CD4-positive, CD25-positive, alpha-beta regulatory T cell (primary cell): ENCODE data around the gene BIRC2. TPM values are rescaled to one million over a fixed set of nuclear protein-coding genes. Genes with fewer than 3 reads are reported as not detected.
A peak's percentile ranks its signal among the peaks of the same experiment; 100 is the strongest.

Experiments
- ATAC-seq, 2 donors: fragments of 150-1000 bp; cut with Tn5 transposase; one replicate each; pipeline ENCODE4 v1.10.0; 2021; ENCODE audit warnings: low read depth in 2 of 2, moderate number of reproducible peaks in 2 of 2, moderate library complexity in 1 of 2
- DNase-seq, 3 donors: peaks; one replicate each; pipeline versions ENCODE4 v3.0.0 to v3.0.0-alpha.2; 2012 to 2022; ENCODE audit warnings: mixed read lengths in 1 of 3
- H3K27ac ChIP-seq: one replicate; pipeline ENCODE4 v1.7.0; 2013; ENCODE audit warnings: mild to moderate bottlenecking, low read length; ENCODE audit not compliant: insufficient read depth, poor library complexity, severe bottlenecking
- H3K27me3 ChIP-seq: one replicate; pipeline ENCODE4 v1.7.0; 2013; ENCODE audit warnings: low read length; ENCODE audit not compliant: control insufficient read depth, insufficient read depth
- H3K36me3 ChIP-seq: one replicate; pipeline ENCODE4 v1.7.0; 2013; ENCODE audit warnings: mild to moderate bottlenecking, low read length, moderate library complexity; ENCODE audit not compliant: control insufficient read depth, insufficient read depth
- H3K4me1 ChIP-seq: 2 replicates; pipeline ENCODE4 v1.7.0; 2013; ENCODE audit warnings: mild to moderate bottlenecking, low read length; ENCODE audit not compliant: insufficient read depth, control insufficient read depth, poor library complexity, severe bottlenecking
- H3K4me3 ChIP-seq: one replicate; pipeline ENCODE4 v1.7.0; 2013; ENCODE audit warnings: low read depth, mild to moderate bottlenecking, low read length, moderate library complexity
- H3K9me3 ChIP-seq, 2 experiments: 1 replicate in 1 of 2; 2 replicates in 1 of 2; pipeline ENCODE4 v1.7.0; 2013; ENCODE audit warnings: low read length in 2 of 2, mild to moderate bottlenecking in 1 of 2, moderate library complexity in 1 of 2; ENCODE audit not compliant: control insufficient read depth in 2 of 2
- H3K27ac Mint-ChIP-seq, 3 donors: one replicate each; pipeline ENCODE4 v1.8.0; 2020 to 2022; ENCODE audit warnings: mild to moderate bottlenecking in 3 of 3, mixed read lengths in 3 of 3, moderate library complexity in 2 of 3
- H3K27me3 Mint-ChIP-seq: one replicate; pipeline ENCODE4 v1.8.0; 2022; ENCODE audit warnings: mild to moderate bottlenecking, mixed read lengths
- H3K36me3 Mint-ChIP-seq: one replicate; pipeline ENCODE4 v1.8.0; 2020; ENCODE audit warnings: mixed read lengths
- H3K4me1 Mint-ChIP-seq, 4 donors: one replicate each; pipeline ENCODE4 v1.8.0; 2020 to 2022; ENCODE audit warnings: mixed read lengths in 4 of 4, mild to moderate bottlenecking in 1 of 4
- H3K4me3 Mint-ChIP-seq, 4 donors: one replicate each; pipeline ENCODE4 v1.8.0; 2020 to 2022; ENCODE audit warnings: mild to moderate bottlenecking in 4 of 4, mixed read lengths in 4 of 4, moderate library complexity in 3 of 4
- H3K9me3 Mint-ChIP-seq, 7 donors: one replicate each; pipeline ENCODE4 v1.8.0; 2020 to 2022; ENCODE audit warnings: mixed read lengths in 7 of 7, mild to moderate bottlenecking in 3 of 7, moderate library complexity in 2 of 7
- polyA plus RNA-seq, 4 donors: library from polyadenylated mRNA; unstranded; fragments of 300-500 nt; fragmentation: Illumina TruSeq; gene quantifications; one replicate each; pipeline ENCODE4 v1.2.3, GENCODE V29; 2021
- total RNA-seq: library from RNA; stranded (reverse); gene quantifications from one replicate; pipeline ENCODE4 v1.2.3, GENCODE V29; 2022

The BIRC2 gene
- total and polyA plus RNA-seq, 5 donors from 2014 or later: 33.0 to 105 (median 47.1) TPM

GRCh38 chr11:102316346-102316904, 30.6 kb upstream of the BIRC2 start:
- H3K9me3 Mint-ChIP-seq: peaks cover 0 to 4% (median 0%) of the 10 kb centered on the region in 7 donors
- H3K36me3 Mint-ChIP-seq: peaks cover 29% of the 10 kb centered on the region
- no peak for DNase-seq
- Histone ChIP-seq H3K4me1 (peaks cover 63% of the 10 kb centered on the region), H3K36me3 (peaks cover 10% of the 10 kb centered on the region), H3K27me3 (no peaks in the 10 kb centered on the region), H3K27ac (peak overlapping the region; percentile 98), H3K9me3 (no peaks in the 10 kb centered on the region), H3K4me3 (peak overlapping the region; percentile 99)
- H3K27me3 Mint-ChIP-seq: peaks cover 4% of the 10 kb centered on the region
- ATAC-seq: no peak
- H3K4me3 Mint-ChIP-seq: peak overlapping the region; percentile 92 to 100 (median 96)
- peak overlapping the region; percentile 97 to 100 (median 99) for H3K27ac Mint-ChIP-seq
- H3K4me1 Mint-ChIP-seq: peaks cover 21 to 58% (median 41%) of the 10 kb centered on the region in 4 donors

DNA sequence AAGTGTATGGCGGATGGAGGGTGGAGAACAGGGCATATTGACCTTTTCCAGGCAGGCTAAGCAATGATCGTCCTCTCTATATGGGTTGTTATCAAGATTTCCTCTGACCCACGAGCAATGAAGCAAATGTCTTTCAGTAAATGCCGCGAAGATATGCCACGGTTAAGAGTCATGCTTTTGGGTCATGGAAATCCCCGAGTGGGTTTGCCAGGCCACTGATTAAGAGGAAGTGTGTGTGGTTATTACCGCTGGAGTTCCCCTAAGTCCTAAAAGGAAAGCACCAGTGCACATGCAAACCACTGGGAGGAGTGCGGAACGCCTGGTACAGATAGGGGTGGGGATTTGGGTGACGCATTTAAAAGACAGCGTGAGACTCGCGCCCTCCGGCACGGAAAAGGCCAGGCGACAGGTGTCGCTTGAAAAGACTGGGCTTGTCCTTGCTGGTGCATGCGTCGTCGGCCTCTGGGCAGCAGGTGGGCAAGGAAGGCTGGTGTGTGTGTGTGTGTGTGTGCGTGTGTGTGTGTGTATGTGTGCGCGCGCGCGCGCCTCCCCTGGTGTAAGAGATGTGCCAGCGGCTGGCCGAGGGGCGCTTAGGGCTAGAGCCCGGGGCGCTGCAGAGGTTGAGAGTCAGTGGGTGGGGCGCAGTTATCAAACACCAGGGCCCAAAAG, 29.8 kb upstream of the BIRC2 start, which contains the start of gene BIRC3:
BIRC3 (plus strand) TSS at position 386 of the 669 bp plus-strand sequence. CDS start 7,026 bp downstream, outside the sequence.
- Histone ChIP-seq H3K4me3 (peak within 1 kb of the TSS; percentile 99), H3K27ac (peak within 1 kb of the TSS; percentile 98), H3K27me3 (no peaks in the 10 kb centered on the region), H3K36me3 (peaks cover 18% of the 10 kb centered on the region), H3K4me1 (peaks cover 67% of the 10 kb centered on the region), H3K9me3 (no peaks in the 10 kb centered on the region)
- H3K4me3 Mint-ChIP-seq: peak within 1 kb of the TSS; percentile 92 to 100 (median 96)
- peak; percentile 85 to 87 for ATAC-seq
- peaks cover 21 to 59% (median 44%) of the 10 kb centered on the region in 4 donors for H3K4me1 Mint-ChIP-seq
- H3K27me3 Mint-ChIP-seq: peaks cover 4% of the 10 kb centered on the region
- H3K36me3 Mint-ChIP-seq: peaks cover 36% of the 10 kb centered on the region
- peak within 1 kb of the TSS; percentile 97 to 100 (median 99) for H3K27ac Mint-ChIP-seq
- H3K9me3 Mint-ChIP-seq: peaks cover 0 to 4% (median 0%) of the 10 kb centered on the region in 7 donors
- peak; percentile 92 to 97 (median 95) for DNase-seq

DNA sequence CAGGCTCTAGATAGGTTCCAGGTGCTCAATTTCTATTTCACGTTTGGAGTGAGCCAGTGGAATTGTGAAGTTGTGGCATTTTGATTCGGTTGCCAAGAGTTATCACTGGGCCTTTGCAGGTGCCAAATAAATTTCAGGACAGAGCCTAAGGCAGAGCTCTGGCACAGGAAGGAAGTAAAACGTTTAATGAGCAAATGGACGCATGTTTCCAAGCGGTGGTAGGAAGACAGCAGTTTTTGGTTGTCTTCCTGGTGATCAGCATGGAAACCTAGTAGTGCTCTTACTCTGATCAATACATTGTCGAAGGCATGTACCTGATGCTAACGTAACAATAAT, 29.3 kb upstream of the BIRC2 start:
- H3K4me1 ChIP-seq: peaks cover 67% of the 10 kb centered on the region
- Mint-ChIP-seq H3K36me3 (peaks cover 41% of the 10 kb centered on the region), H3K4me3 (peak overlapping the region; percentile 92 to 100 (median 96)), H3K4me1 (peaks cover 22 to 59% (median 44%) of the 10 kb centered on the region in 4 donors), H3K9me3 (peaks cover 0 to 4% (median 0%) of the 10 kb centered on the region in 7 donors), H3K27ac (peak overlapping the region; percentile 97 to 100 (median 99)), H3K27me3 (peaks cover 4% of the 10 kb centered on the region)
- H3K36me3 ChIP-seq: peaks cover 23% of the 10 kb centered on the region
- DNase-seq (no peak), ATAC-seq (no peak)
- peak overlapping the region; percentile 98 for H3K27ac ChIP-seq
- H3K27me3 ChIP-seq: no peaks in the 10 kb centered on the region
- H3K9me3 ChIP-seq: no peaks in the 10 kb centered on the region
- peak overlapping the region; percentile 99 for H3K4me3 ChIP-seq

GRCh38 chr11:102318469-102318868, 28.5 kb upstream of the BIRC2 start:
- peaks cover 67% of the 10 kb centered on the region for H3K4me1 ChIP-seq
- Mint-ChIP-seq H3K27me3 (peaks cover 4% of the 10 kb centered on the region), H3K9me3 (peaks cover 0 to 4% (median 0%) of the 10 kb centered on the region in 7 donors), H3K4me3 (peak overlapping the region; percentile 92 to 100 (median 96)), H3K36me3 (peaks cover 45% of the 10 kb centered on the region), H3K27ac (peak overlapping the region; percentile 96 to 100 (median 97)), H3K4me1 (peaks cover 20 to 57% (median 41%) of the 10 kb centered on the region in 4 donors)
- H3K36me3 ChIP-seq: peaks cover 31% of the 10 kb centered on the region
- H3K4me3 ChIP-seq: peak overlapping the region; percentile 99
- peak; percentile 50 to 74 (median 73) for DNase-seq
- ATAC-seq: peak; percentile 26 to 30
- H3K27ac ChIP-seq: peak overlapping the region; percentile 98
- no peaks in the 10 kb centered on the region for H3K27me3 ChIP-seq
- no peaks in the 10 kb centered on the region for H3K9me3 ChIP-seq

- Histone ChIP-seq H3K4me3 (peak overlapping the region; percentile 99), H3K27me3 (no peaks in the 10 kb centered on the region), H3K9me3 (no peaks in the 10 kb centered on the region), H3K4me1 (peaks cover 66% of the 10 kb centered on the region), H3K27ac (peak overlapping the region; percentile 98), H3K36me3 (peaks cover 41% of the 10 kb centered on the region)
- H3K9me3 Mint-ChIP-seq: peaks cover 0 to 4% (median 0%) of the 10 kb centered on the region in 7 donors
- peaks cover 4% of the 10 kb centered on the region for H3K27me3 Mint-ChIP-seq
- DNase-seq (no peak), ATAC-seq (no peak)
- peaks cover 48% of the 10 kb centered on the region for H3K36me3 Mint-ChIP-seq
- H3K4me3 Mint-ChIP-seq: peak overlapping the region; percentile 92 to 100 (median 96)
- peak overlapping the region; percentile 96 to 100 (median 97) for H3K27ac Mint-ChIP-seq
- H3K4me1 Mint-ChIP-seq: peaks cover 15 to 58% (median 42%) of the 10 kb centered on the region in 4 donors
Observed at GRCh38 chr11:102319544-102319943, 27.5 kb upstream of the BIRC2 start.

- DNase-seq: peak in 1 of 3 donors; percentile 49
- H3K4me1 Mint-ChIP-seq: peaks cover 12 to 57% (median 44%) of the 10 kb centered on the region in 4 donors
- peak overlapping the region; percentile 96 to 100 (median 97) for H3K27ac Mint-ChIP-seq
- peaks cover 4% of the 10 kb centered on the region for H3K27me3 Mint-ChIP-seq
- ATAC-seq: no peak
- Histone ChIP-seq H3K4me3 (peak overlapping the region; percentile 99), H3K27me3 (no peaks in the 10 kb centered on the region), H3K9me3 (no peaks in the 10 kb centered on the region), H3K36me3 (peaks cover 47% of the 10 kb centered on the region), H3K27ac (peak overlapping the region; percentile 98), H3K4me1 (peaks cover 66% of the 10 kb centered on the region)
- peak overlapping the region; percentile 92 to 100 (median 96) for H3K4me3 Mint-ChIP-seq
- peaks cover 53% of the 10 kb centered on the region for H3K36me3 Mint-ChIP-seq
- H3K9me3 Mint-ChIP-seq: peaks cover 0 to 4% (median 0%) of the 10 kb centered on the region in 7 donors
Observed at GRCh38 chr11:102320188-102320587, 26.8 kb upstream of the BIRC2 start.

GRCh38 chr11:102320679-102321078, 26.3 kb upstream of the BIRC2 start:
- DNase-seq: peak in 1 of 3 donors; percentile 35
- Mint-ChIP-seq H3K9me3 (peaks cover 0 to 4% (median 0%) of the 10 kb centered on the region in 7 donors), H3K4me3 (peak overlapping the region; percentile 92 to 100 (median 96)), H3K27me3 (peaks cover 4% of the 10 kb centered on the region), H3K36me3 (peaks cover 53% of the 10 kb centered on the region), H3K4me1 (peaks cover 12 to 55% (median 41%) of the 10 kb centered on the region in 4 donors), H3K27ac (peak overlapping the region; percentile 96 to 100 (median 97))
- H3K36me3 ChIP-seq: peaks cover 52% of the 10 kb centered on the region
- peak overlapping the region; percentile 98 for H3K27ac ChIP-seq
- H3K4me1 ChIP-seq: peaks cover 66% of the 10 kb centered on the region
- H3K4me3 ChIP-seq: peak overlapping the region; percentile 99
- ATAC-seq: no peak
- H3K9me3 ChIP-seq: no peaks in the 10 kb centered on the region
- no peaks in the 10 kb centered on the region for H3K27me3 ChIP-seq
